OCI-LY1 (cell line): ENCODE measurements around the gene CRTC3.

ENCODE experiments used
- H2AFZ ChIP-seq: fragments of 200-600 bp; sonication (generic), shearing (Covaris generic); 2 replicates; pipeline ENCODE4 v1.6.0; 2014; ENCODE audit warnings: antibody characterized with exemption, mild to moderate bottlenecking, low read length
- H3F3A ChIP-seq: fragments of 200-600 bp; sonication (generic), shearing (Covaris generic); 2 replicates; pipeline ENCODE4 v1.6.0; 2014; ENCODE audit warnings: mild to moderate bottlenecking, antibody characterized with exemption, low read length, moderate library complexity; ENCODE audit not compliant: insufficient read depth
- H3K27ac ChIP-seq: fragments of 200-600 bp; sonication (generic); 2 replicates; pipeline ENCODE4 v1.5.1; 2014; ENCODE audit warnings: low read length, mixed run types, mild to moderate bottlenecking, low read depth; ENCODE audit not compliant: poor library complexity, severe bottlenecking
- H3K27me3 ChIP-seq: fragments of 200-600 bp; sonication (generic); 2 replicates; pipeline ENCODE4 v1.6.0; 2014; ENCODE audit warnings: antibody characterized with exemption, mild to moderate bottlenecking, low read length, moderate library complexity; ENCODE audit not compliant: insufficient read depth
- H3K36me3 ChIP-seq: fragments of 200-600 bp; sonication (generic); 2 replicates; pipeline ENCODE4 v1.6.1; 2014; ENCODE audit warnings: mild to moderate bottlenecking, antibody characterized with exemption, low read length, moderate library complexity, mixed read lengths; ENCODE audit not compliant: insufficient read depth
- H3K4me1 ChIP-seq: fragments of 200-600 bp; sonication (generic); 2 replicates; pipeline ENCODE4 v1.5.1; 2014; ENCODE audit warnings: mild to moderate bottlenecking, low read length, moderate library complexity; ENCODE audit not compliant: insufficient read depth, severe bottlenecking
- H3K4me2 ChIP-seq: fragments of 200-600 bp; sonication (generic), shearing (Covaris generic); 2 replicates; pipeline ENCODE4 v1.6.1; 2014; ENCODE audit warnings: low read length
- H3K4me3 ChIP-seq: fragments of 200-600 bp; sonication (generic); 2 replicates; pipeline ENCODE4 v1.5.1; 2014; ENCODE audit warnings: low read length, low read depth, mild to moderate bottlenecking, mixed read lengths; ENCODE audit not compliant: poor library complexity, severe bottlenecking
- H3K79me2 ChIP-seq: fragments of 200-600 bp; shearing (Covaris generic); 2 replicates; pipeline ENCODE4 v1.6.1; 2016; ENCODE audit warnings: mixed run types, low read length, mixed read lengths; ENCODE audit not compliant: insufficient read depth
- H3K9ac ChIP-seq: fragments of 200-600 bp; sonication (generic), shearing (Covaris generic); 2 replicates; pipeline ENCODE4 v1.6.1; 2014; ENCODE audit warnings: mild to moderate bottlenecking, low read length, mixed read lengths
- H3K9me2 ChIP-seq: fragments of 200-600 bp; sonication (generic), shearing (Covaris generic); 2 replicates; pipeline ENCODE4 v1.6.1; 2014; ENCODE audit warnings: low read depth, mild to moderate bottlenecking, low read length, mixed read lengths
- H3K9me3 ChIP-seq: fragments of 200-600 bp; shearing (Covaris generic); 2 replicates; pipeline ENCODE4 v1.6.1; 2014; ENCODE audit warnings: low read length, mixed read lengths
- H4K20me1 ChIP-seq: fragments of 200-600 bp; sonication (generic), shearing (Covaris generic); 2 replicates; pipeline ENCODE4 v1.6.0; 2016; ENCODE audit warnings: mild to moderate bottlenecking, low read length; ENCODE audit not compliant: insufficient read depth
- EZH2 ChIP-seq: fragments of 200-600 bp; sonication (generic), shearing (Covaris generic); IDR thresholded peaks from 2 replicates; pipeline ENCODE4 v1.8.0; 2017; ENCODE audit warnings: borderline replicate concordance, mixed run types, mild to moderate bottlenecking, antibody characterized with exemption, low read length, moderate library complexity, mixed read lengths
- TF ChIP-seq, protein P1 (sequence below): fragments of 200-600 bp; sonication (generic), shearing (Covaris generic); IDR thresholded peaks from 2 replicates; pipeline ENCODE4 v1.5.1; 2017; ENCODE audit warnings: mild to moderate bottlenecking, antibody characterized with exemption, low read length, moderate library complexity, mixed read lengths

CRTC3 gene

DNA sequence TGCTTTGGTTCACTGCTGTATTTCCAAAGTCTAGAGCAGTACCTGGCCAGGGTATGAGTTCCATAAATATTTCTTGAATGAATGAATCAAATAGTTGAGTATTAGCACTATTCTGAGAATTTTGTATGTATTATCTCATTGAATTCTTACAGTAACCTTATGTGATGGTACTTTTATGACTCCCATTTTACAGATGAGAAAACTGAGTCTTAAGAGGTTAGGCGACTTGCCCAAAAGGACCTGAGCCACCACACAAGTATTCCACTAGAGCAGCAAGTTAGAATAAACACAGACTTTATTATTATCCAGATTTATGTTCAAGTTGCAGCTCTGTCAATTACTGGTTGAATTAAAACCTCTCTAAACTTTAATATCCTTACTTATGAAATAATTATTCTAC lies 29.4 kb downstream of the CRTC3 start:
- Histone ChIP-seq H3F3A (0 out of 2 replicates have a peak, but pooled peaks cover 3% of the 10 kb centered on the region), H3K4me2 (no peak overlapping the region), H3K36me3 (no peaks in the 10 kb centered on the region; the same call in 1 of the 2 replicates), H3K4me1 (no peaks in the 10 kb centered on the region), H3K27me3 (no peaks in the 10 kb centered on the region; the same call in 1 of the 2 replicates), H3K9me2 (no peaks in the 10 kb centered on the region), H3K27ac (no peak overlapping the region), H3K9ac (no peak overlapping the region), H3K79me2 (no peaks in the 10 kb centered on the region), H3K9me3 (no peaks in the 10 kb centered on the region), H4K20me1 (no peaks in the 10 kb centered on the region), H3K4me3 (no peak overlapping the region), H2AFZ (no peak overlapping the region)
- TF ChIP-seq EZH2: no peak
- TF ChIP-seq, protein P1, sequence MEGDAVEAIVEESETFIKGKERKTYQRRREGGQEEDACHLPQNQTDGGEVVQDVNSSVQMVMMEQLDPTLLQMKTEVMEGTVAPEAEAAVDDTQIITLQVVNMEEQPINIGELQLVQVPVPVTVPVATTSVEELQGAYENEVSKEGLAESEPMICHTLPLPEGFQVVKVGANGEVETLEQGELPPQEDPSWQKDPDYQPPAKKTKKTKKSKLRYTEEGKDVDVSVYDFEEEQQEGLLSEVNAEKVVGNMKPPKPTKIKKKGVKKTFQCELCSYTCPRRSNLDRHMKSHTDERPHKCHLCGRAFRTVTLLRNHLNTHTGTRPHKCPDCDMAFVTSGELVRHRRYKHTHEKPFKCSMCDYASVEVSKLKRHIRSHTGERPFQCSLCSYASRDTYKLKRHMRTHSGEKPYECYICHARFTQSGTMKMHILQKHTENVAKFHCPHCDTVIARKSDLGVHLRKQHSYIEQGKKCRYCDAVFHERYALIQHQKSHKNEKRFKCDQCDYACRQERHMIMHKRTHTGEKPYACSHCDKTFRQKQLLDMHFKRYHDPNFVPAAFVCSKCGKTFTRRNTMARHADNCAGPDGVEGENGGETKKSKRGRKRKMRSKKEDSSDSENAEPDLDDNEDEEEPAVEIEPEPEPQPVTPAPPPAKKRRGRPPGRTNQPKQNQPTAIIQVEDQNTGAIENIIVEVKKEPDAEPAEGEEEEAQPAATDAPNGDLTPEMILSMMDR: no peak

DNA sequence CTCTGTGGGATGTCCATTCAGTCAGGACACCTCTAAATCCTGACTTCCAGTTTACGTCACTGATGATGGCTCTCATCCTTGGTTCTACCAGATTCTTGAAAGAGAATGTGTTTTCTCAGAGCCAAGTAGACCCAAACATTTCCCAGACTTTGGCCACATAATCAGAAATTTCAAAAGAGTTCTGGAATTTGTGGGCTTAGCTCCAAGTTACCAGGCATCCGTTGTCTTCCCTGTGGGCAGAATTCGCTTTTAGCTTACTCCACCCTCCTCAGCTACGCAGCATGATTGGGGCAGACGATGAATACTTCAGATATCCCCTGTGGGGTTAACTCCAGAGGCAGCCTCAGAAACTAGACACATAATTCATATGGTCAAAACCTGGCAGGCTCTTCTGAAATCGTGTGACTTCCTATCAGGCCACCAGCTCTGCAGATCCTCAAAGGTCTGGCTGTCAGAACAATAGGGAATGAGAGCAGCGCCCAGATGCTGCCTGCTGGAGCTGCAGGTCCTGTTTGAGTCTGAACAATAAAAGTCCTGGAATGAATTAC lies 30.6 kb downstream of the CRTC3 start:
- Histone ChIP-seq H3K9me2 (no peaks in the 10 kb centered on the region), H3K4me2 (no peak overlapping the region), H3K4me3 (no peak overlapping the region), H3K27ac (no peak overlapping the region), H3K36me3 (no peaks in the 10 kb centered on the region; the same call in 1 of the 2 replicates), H4K20me1 (no peaks in the 10 kb centered on the region), H3K79me2 (no peaks in the 10 kb centered on the region), H3K9me3 (no peaks in the 10 kb centered on the region), H3K27me3 (no peaks in the 10 kb centered on the region; the same call in 1 of the 2 replicates), H3F3A (0 out of 2 replicates have a peak, but pooled peaks cover 7% of the 10 kb centered on the region), H2AFZ (no peak overlapping the region), H3K4me1 (no peaks in the 10 kb centered on the region), H3K9ac (no peak overlapping the region)
- TF ChIP-seq, protein P1: no peak
- no peak for TF ChIP-seq EZH2

DNA sequence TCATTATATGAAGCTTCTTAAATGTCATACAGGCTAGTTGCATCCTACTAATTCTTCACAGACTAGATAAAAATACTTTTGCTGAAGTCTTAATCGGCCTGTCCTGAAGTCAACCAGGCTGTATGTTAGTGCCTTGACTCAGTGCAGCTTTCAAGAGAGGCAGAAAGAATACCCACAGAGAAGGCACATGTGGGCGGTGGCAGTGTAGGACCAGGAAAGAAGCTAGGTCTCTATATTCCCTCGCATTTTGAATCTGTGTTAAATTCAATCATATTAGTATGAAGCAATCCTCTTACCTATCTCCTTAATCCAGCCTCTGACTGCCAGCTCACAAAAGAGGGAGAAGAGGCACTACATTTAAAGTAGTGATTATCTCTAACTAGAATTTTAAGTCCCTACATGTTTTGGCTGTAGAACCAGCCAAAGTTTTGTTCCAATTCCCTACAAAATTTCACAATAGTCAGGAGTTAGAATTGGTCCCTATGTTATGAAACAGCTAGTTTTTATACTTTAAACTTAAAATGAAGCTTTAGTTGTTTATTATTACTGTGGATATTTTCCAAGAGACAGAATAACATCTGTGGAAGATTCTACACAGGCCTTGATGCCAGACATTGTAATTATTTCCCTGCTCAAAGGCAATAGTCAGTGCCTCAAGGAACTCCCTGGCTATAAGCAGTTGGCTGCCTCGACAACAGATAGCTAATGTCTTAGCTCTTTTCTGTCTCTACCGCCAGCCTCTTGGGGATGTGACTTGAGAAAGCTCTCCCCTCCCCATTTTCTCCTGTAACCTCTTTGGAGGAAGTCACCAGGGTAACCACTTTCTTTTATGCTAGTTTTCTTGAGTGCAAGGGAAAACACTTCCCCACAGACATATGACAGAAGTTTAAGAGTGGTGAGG lies 31.9 kb downstream of the CRTC3 start:
- Histone ChIP-seq H3K27ac (no peak overlapping the region), H3K36me3 (no peaks in the 10 kb centered on the region; the same call in 1 of the 2 replicates), H3K79me2 (no peaks in the 10 kb centered on the region), H2AFZ (no peak overlapping the region), H3K4me3 (no peak overlapping the region), H4K20me1 (no peaks in the 10 kb centered on the region), H3K4me1 (no peaks in the 10 kb centered on the region), H3F3A (0 out of 2 replicates have a peak, but pooled peaks cover 7% of the 10 kb centered on the region), H3K4me2 (no peak overlapping the region), H3K9me3 (no peaks in the 10 kb centered on the region), H3K27me3 (no peaks in the 10 kb centered on the region; the same call in 1 of the 2 replicates), H3K9me2 (no peaks in the 10 kb centered on the region), H3K9ac (no peak overlapping the region)
- TF ChIP-seq, protein P1: no peak
- no peak for TF ChIP-seq EZH2
